MCF 10A (cell line): ENCODE results near the gene PITRM1. TPM values are rescaled to one million over a fixed set of nuclear protein-coding genes. Genes with fewer than 3 reads are reported as not detected.

ENCODE experiments used
- BruUV-seq: library from RNA; stranded (reverse); fragments of 400-500 nt; replicated peaks from 2 replicates; lab custom pipeline; 2021; lab: Mats Ljungman, UMichigan
- CTCF ChIA-PET: fragments of 300-600 bp; sonication (Branson Sonifier 250); formaldehyde crosslinking; extraction: SDS; loops from one replicate; lab custom pipeline; 2021; ENCODE audit warnings: antibody characterized with exemption, inconsistent platforms; lab: Yijun Ruan, JAX
- POLR2A ChIA-PET: fragments of 300-600, 350-650 bp; sonication (Branson Sonifier 250); formaldehyde crosslinking; extraction: SDS; loops from one replicate; lab custom pipeline; 2020; ENCODE audit warnings: antibody characterized with exemption, inconsistent platforms; lab: Yijun Ruan, JAX
- DNase-seq: peaks from one replicate; pipeline ENCODE4 v3.0.0-alpha.2; 2018; ENCODE audit not compliant: unreplicated experiment
- H3K27ac Mint-ChIP-seq: one replicate; pipeline ENCODE4 v1.8.0; 2022; ENCODE audit warnings: mild to moderate bottlenecking, low read depth, mixed read lengths; ENCODE audit not compliant: unreplicated experiment
- H3K27me3 Mint-ChIP-seq: one replicate; pipeline ENCODE4 v1.8.0; 2022; ENCODE audit warnings: mixed read lengths; ENCODE audit not compliant: insufficient read depth, unreplicated experiment
- H3K36me3 Mint-ChIP-seq: one replicate; pipeline ENCODE4 v1.8.0; 2022; ENCODE audit warnings: mild to moderate bottlenecking, moderate library complexity, mixed read lengths; ENCODE audit not compliant: insufficient read depth, unreplicated experiment
- H3K4me1 Mint-ChIP-seq: one replicate; pipeline ENCODE4 v1.8.0; 2022; ENCODE audit warnings: mixed read lengths; ENCODE audit not compliant: insufficient read depth, unreplicated experiment
- H3K4me3 Mint-ChIP-seq: one replicate; pipeline ENCODE4 v1.8.0; 2022; ENCODE audit warnings: mild to moderate bottlenecking, moderate library complexity, mixed read lengths; ENCODE audit not compliant: unreplicated experiment
- H3K9me3 Mint-ChIP-seq: one replicate; pipeline ENCODE4 v1.8.0; 2022; ENCODE audit warnings: mixed read lengths; ENCODE audit not compliant: unreplicated experiment
- intact Hi-C: fragments of 100-400 bp; cut with micrococcal nuclease; formaldehyde crosslinking; loops from 2 replicates; pipeline ENCODE4 v1.14.1; 2022
- total RNA-seq: library from RNA; stranded (reverse); gene quantifications from 2 replicates; pipeline ENCODE4 v1.2.3, GENCODE V29; 2022
- TF ChIP-seq, protein P1 (sequence below): fragments of 200-600 bp; IDR thresholded peaks from one replicate; pipeline ENCODE4 v1.8.0; 2022; ENCODE audit warnings: antibody characterized with exemption, mild to moderate bottlenecking; ENCODE audit not compliant: unreplicated experiment

PITRM1 gene
- total RNA-seq, 1 experiment from 2014 or later = 132 TPM

GRCh38 chr10:3119796-3120459 lies 52.7 kb downstream of the PITRM1 start:
- intact Hi-C loops = no loop called here
- ChIA-PET CTCF (interaction anchor here (0.7 to 2.0 kb wide), 4 partner anchors 8 to 41 kb away, joined by 3 to 6 read pairs (median 4); no protein-coding TSS in a partner anchor), POLR2A (interaction anchor here (0.6 kb wide), 1 partner anchor 1146 kb away, joined by 4 read pairs; no protein-coding TSS in a partner anchor)
- Mint-ChIP-seq H3K27ac (no peak overlapping the region), H3K4me1 (peaks cover 8% of the 10 kb centered on the region), H3K4me3 (no peak overlapping the region), H3K9me3 (no peaks in the 10 kb centered on the region), H3K36me3 (peaks cover 70% of the 10 kb centered on the region), H3K27me3 (no peaks in the 10 kb centered on the region)
- BruUV-seq = no TSS peak
- TF ChIP-seq, protein P1, sequence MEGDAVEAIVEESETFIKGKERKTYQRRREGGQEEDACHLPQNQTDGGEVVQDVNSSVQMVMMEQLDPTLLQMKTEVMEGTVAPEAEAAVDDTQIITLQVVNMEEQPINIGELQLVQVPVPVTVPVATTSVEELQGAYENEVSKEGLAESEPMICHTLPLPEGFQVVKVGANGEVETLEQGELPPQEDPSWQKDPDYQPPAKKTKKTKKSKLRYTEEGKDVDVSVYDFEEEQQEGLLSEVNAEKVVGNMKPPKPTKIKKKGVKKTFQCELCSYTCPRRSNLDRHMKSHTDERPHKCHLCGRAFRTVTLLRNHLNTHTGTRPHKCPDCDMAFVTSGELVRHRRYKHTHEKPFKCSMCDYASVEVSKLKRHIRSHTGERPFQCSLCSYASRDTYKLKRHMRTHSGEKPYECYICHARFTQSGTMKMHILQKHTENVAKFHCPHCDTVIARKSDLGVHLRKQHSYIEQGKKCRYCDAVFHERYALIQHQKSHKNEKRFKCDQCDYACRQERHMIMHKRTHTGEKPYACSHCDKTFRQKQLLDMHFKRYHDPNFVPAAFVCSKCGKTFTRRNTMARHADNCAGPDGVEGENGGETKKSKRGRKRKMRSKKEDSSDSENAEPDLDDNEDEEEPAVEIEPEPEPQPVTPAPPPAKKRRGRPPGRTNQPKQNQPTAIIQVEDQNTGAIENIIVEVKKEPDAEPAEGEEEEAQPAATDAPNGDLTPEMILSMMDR = peak; percentile 45
- peak; percentile 24 for DNase-seq

GRCh38 chr10:3118641-3119091 lies 53.9 kb downstream of the PITRM1 start:
- Mint-ChIP-seq H3K27ac (no peak overlapping the region), H3K4me1 (peaks cover 8% of the 10 kb centered on the region), H3K36me3 (peaks cover 76% of the 10 kb centered on the region), H3K4me3 (no peak overlapping the region), H3K9me3 (no peaks in the 10 kb centered on the region), H3K27me3 (no peaks in the 10 kb centered on the region)
- ChIA-PET CTCF (interaction anchor here (0.6 to 2.0 kb wide), 3 partner anchors 11 to 96 kb away, joined by 3 to 4 read pairs (median 3); no protein-coding TSS in a partner anchor), POLR2A (interaction anchor here (1.9 kb wide), 1 partner anchor 11 kb away, joined by 5 read pairs; no protein-coding TSS in a partner anchor)
- intact Hi-C loops = no loop called here
- DNase-seq = no peak
- TF ChIP-seq, protein P1 = no peak
- BruUV-seq = no TSS peak

- no peak overlapping the region for H3K27ac Mint-ChIP-seq
- no TSS peak for BruUV-seq
- H3K4me1 Mint-ChIP-seq = peaks cover 6% of the 10 kb centered on the region
- no peaks in the 10 kb centered on the region for H3K9me3 Mint-ChIP-seq
- H3K4me3 Mint-ChIP-seq = no peak overlapping the region
- TF ChIP-seq, protein P1 = no peak
- ChIA-PET CTCF (interaction anchor here (0.6 to 1.2 kb wide), 2 partner anchors 10 to 13 kb away, joined by 3 to 4 read pairs; no protein-coding TSS in a partner anchor), POLR2A (interaction anchor here (1.9 kb wide), 1 partner anchor 12 kb away, joined by 5 read pairs; no protein-coding TSS in a partner anchor)
- no peaks in the 10 kb centered on the region for H3K27me3 Mint-ChIP-seq
- no peak for DNase-seq
- H3K36me3 Mint-ChIP-seq = peaks cover 81% of the 10 kb centered on the region
- intact Hi-C loops = no loop called here
Observed at GRCh38 chr10:3117486-3117885, 55.1 kb downstream of the PITRM1 start.

DNA sequence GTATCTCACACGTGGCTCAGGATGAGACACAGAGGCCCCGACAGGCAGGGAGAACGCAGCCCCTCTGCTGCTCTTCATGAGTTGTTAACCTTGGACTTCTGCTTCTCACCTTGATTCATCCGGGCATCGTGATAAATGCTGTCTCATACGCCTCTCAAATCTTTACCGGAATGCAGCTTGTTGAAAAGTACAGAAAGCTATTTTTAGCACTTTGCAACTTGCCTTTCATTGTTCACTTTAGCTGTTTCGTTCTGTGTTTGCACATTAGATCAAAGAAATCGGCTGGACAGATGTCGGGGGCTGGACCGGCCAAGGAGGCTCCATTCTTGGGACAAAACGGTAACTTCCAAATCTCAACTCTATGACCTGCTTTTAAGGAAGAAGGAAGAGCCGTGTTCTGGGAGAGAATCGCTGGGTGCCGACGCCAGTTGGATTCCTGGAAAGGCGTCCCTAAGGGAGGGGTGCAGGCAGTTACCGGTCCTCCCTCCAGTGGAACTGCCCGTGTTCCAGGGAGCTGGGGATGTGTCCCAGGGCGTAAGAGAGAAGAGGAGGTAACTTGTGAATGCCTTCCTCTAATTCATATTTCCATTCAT lies 56.0 kb downstream of the PITRM1 start:
- peaks cover 4% of the 10 kb centered on the region for H3K4me1 Mint-ChIP-seq
- TF ChIP-seq, protein P1 = no peak
- POLR2A ChIA-PET = no interaction called here
- intact Hi-C loops = no loop called here
- H3K27me3 Mint-ChIP-seq = no peaks in the 10 kb centered on the region
- DNase-seq = no peak
- peaks cover 82% of the 10 kb centered on the region for H3K36me3 Mint-ChIP-seq
- CTCF ChIA-PET = interaction anchor here (1.2 kb wide), 1 partner anchor 9 kb away, joined by 4 read pairs; no protein-coding TSS in a partner anchor
- no peaks in the 10 kb centered on the region for H3K9me3 Mint-ChIP-seq
- H3K4me3 Mint-ChIP-seq = no peak overlapping the region
- no peak overlapping the region for H3K27ac Mint-ChIP-seq
- BruUV-seq = no TSS peak
